Peyer's patch (tissue), 4 donors: ENCODE data around the gene SLC47A2. TPM values are rescaled to one million over a fixed set of nuclear protein-coding genes. Genes with fewer than 3 reads are reported as not detected.

ENCODE experiments used
- DNase-seq, 3 donors: peaks; one replicate each; pipeline ENCODE4 v3.0.0-alpha.2; 2017 to 2019
- H3K27ac ChIP-seq, 4 donors: fragments of 200-600 bp; sonication (generic); one replicate each; pipeline ENCODE4 v1.5.1; 2016 to 2019
- H3K27me3 ChIP-seq, 2 donors: fragments of 200-600 bp; sonication (generic); one replicate each; pipeline ENCODE4 v1.5.1; 2019
- H3K36me3 ChIP-seq, 3 donors: fragments of 200-600 bp; sonication (generic); one replicate each; pipeline ENCODE4 v1.5.1; 2016 to 2019
- H3K4me1 ChIP-seq, 4 donors: fragments of 200-600 bp; sonication (generic); one replicate each; pipeline ENCODE4 v1.5.1; 2016 to 2019
- H3K4me3 ChIP-seq, 4 donors: fragments of 200-600 bp; sonication (generic); 1 replicate in 3 of 4; 2 replicates in 1 of 4; pipeline ENCODE4 v1.5.1; 2016 to 2019; ENCODE audit warnings: mild to moderate bottlenecking in 1 of 4
- H3K9me3 ChIP-seq, 4 donors: fragments of 200-600 bp; sonication (generic); one replicate each; pipeline ENCODE4 v1.5.1; 2016 to 2019; ENCODE audit warnings: mild to moderate bottlenecking in 1 of 4
- CTCF ChIP-seq, 6 experiments: fragments of 450-650 bp in 4 of 6; fragments of 200-600 bp in 2 of 6; sonication (generic) in 1 of 6; IDR thresholded peaks; one replicate each; pipeline ENCODE4 v1.5.1; 2017 to 2019; ENCODE audit warnings: antibody characterized with exemption in 6 of 6, mild to moderate bottlenecking in 3 of 6, moderate library complexity in 1 of 6
- POLR2A ChIP-seq, 2 donors: fragments of 450-650 bp; IDR thresholded peaks; one replicate each; pipeline ENCODE4 v1.5.1; 2017; ENCODE audit warnings: antibody characterized with exemption in 2 of 2, mild to moderate bottlenecking in 2 of 2, moderate library complexity in 2 of 2
- total RNA-seq, 4 donors: library from RNA; depleted of rRNA; stranded (reverse); fragments of >200 nt; gene quantifications; one replicate each; pipeline ENCODE4 v1.1.0, GENCODE V29; 2016

The SLC47A2 gene
- total RNA-seq, 4 donors from 2014 or later = 3.9 to 6.8 (median 6.3) TPM; not detected in 1

- H3K36me3 ChIP-seq = no peaks in the 10 kb centered on the region
- no peaks in the 10 kb centered on the region for H3K9me3 ChIP-seq
- H3K4me1 ChIP-seq = no peaks in the 10 kb centered on the region
- peak in 1 of 3 donors; percentile 10 for DNase-seq
- no peaks in the 10 kb centered on the region for H3K27me3 ChIP-seq
- H3K4me3 ChIP-seq = no peak overlapping the region
- TF ChIP-seq CTCF (IDR thresholded peaks at IDR 0.05) (no peak), POLR2A (IDR thresholded peaks at IDR 0.05) (no peak)
- no peak overlapping the region for H3K27ac ChIP-seq
These were observed 44.4 kb upstream of the SLC47A2 start for GRCh38 chr17:19760746-19761145.

GRCh38 chr17:19759568-19760549 is 43.5 kb upstream of the SLC47A2 start:
- Histone ChIP-seq H3K27ac (no peak overlapping the region), H3K4me1 (no peaks in the 10 kb centered on the region), H3K9me3 (no peaks in the 10 kb centered on the region), H3K4me3 (no peak overlapping the region), H3K36me3 (no peaks in the 10 kb centered on the region), H3K27me3 (no peaks in the 10 kb centered on the region)
- TF ChIP-seq POLR2A (IDR thresholded peaks at IDR 0.05) (no peak), CTCF (IDR thresholded peaks at IDR 0.05) (no peak)
- DNase-seq = peak in 1 of 3 donors; percentile 36

GRCh38 chr17:19757536-19758180 is 41.3 kb upstream of the SLC47A2 start:
- Histone ChIP-seq H3K27me3 (no peaks in the 10 kb centered on the region), H3K4me1 (peaks cover 0 to 9% (median 5%) of the 10 kb centered on the region in 4 donors), H3K36me3 (no peaks in the 10 kb centered on the region), H3K4me3 (no peak overlapping the region), H3K27ac (no peak overlapping the region), H3K9me3 (no peaks in the 10 kb centered on the region)
- TF ChIP-seq CTCF (IDR thresholded peaks at IDR 0.05) (no peak), POLR2A (IDR thresholded peaks at IDR 0.05) (no peak)
- DNase-seq = peak in 2 of 3 donors; percentile 25 to 33

GRCh38 chr17:19756546-19756945 is 40.2 kb upstream of the SLC47A2 start:
- peak in 1 of 3 donors; percentile 40 for DNase-seq
- H3K9me3 ChIP-seq = no peaks in the 10 kb centered on the region
- TF ChIP-seq POLR2A (IDR thresholded peaks at IDR 0.05) (no peak), CTCF (IDR thresholded peaks at IDR 0.05) (no peak)
- H3K36me3 ChIP-seq = no peaks in the 10 kb centered on the region
- H3K27me3 ChIP-seq = no peaks in the 10 kb centered on the region
- H3K27ac ChIP-seq = no peak overlapping the region
- no peak overlapping the region for H3K4me3 ChIP-seq
- H3K4me1 ChIP-seq = peaks cover 0 to 9% (median 6%) of the 10 kb centered on the region in 4 donors

- Histone ChIP-seq H3K27me3 (no peaks in the 10 kb centered on the region), H3K9me3 (no peaks in the 10 kb centered on the region), H3K4me3 (no peak overlapping the region), H3K4me1 (peaks cover 0 to 9% (median 6%) of the 10 kb centered on the region in 4 donors), H3K36me3 (no peaks in the 10 kb centered on the region), H3K27ac (no peak overlapping the region)
- TF ChIP-seq POLR2A (IDR thresholded peaks at IDR 0.05) = no peak
- TF ChIP-seq CTCF (IDR thresholded peaks at IDR 0.05) = no peak
- peak in 2 of 3 donors; percentile 18 to 43 for DNase-seq
These were observed 39.6 kb upstream of the SLC47A2 start for GRCh38 chr17:19755821-19756510.
